Calu3 (cell line): ENCODE results near the gene PPP2R3A. TPM values are rescaled to one million over a fixed set of nuclear protein-coding genes. Genes with fewer than 3 reads are reported as not detected.
A peak's percentile ranks its signal among the peaks of the same experiment; 100 is the strongest.

Experiments used
- BruUV-seq: library from RNA; stranded (reverse); fragments of 400-500 nt; replicated peaks from 2 replicates; lab custom pipeline; 2021; lab: Mats Ljungman, UMichigan
- CTCF ChIA-PET: fragments of 300-600 bp; sonication (Branson Sonifier 250); formaldehyde crosslinking; loops from one replicate; lab custom pipeline; 2022; ENCODE audit warnings: antibody characterized with exemption; lab: Charles Lee
- DNase-seq: peaks from one replicate; pipeline ENCODE4 v3.0.0; 2022
- H3K27ac Mint-ChIP-seq: one replicate; pipeline ENCODE4 v1.8.0; 2022; ENCODE audit warnings: mixed read lengths; ENCODE audit not compliant: unreplicated experiment
- H3K27me3 Mint-ChIP-seq: one replicate; pipeline ENCODE4 v1.8.0; 2022; ENCODE audit warnings: mixed read lengths; ENCODE audit not compliant: unreplicated experiment
- H3K36me3 Mint-ChIP-seq: one replicate; pipeline ENCODE4 v1.8.0; 2022; ENCODE audit warnings: mild to moderate bottlenecking, moderate library complexity, mixed read lengths; ENCODE audit not compliant: insufficient read depth, unreplicated experiment
- H3K4me1 Mint-ChIP-seq: one replicate; pipeline ENCODE4 v1.8.0; 2022; ENCODE audit warnings: mild to moderate bottlenecking, low read depth, mixed read lengths; ENCODE audit not compliant: unreplicated experiment
- H3K4me3 Mint-ChIP-seq: one replicate; pipeline ENCODE4 v1.8.0; 2022; ENCODE audit warnings: mild to moderate bottlenecking, low read depth, moderate library complexity, mixed read lengths; ENCODE audit not compliant: unreplicated experiment
- H3K9me3 Mint-ChIP-seq: one replicate; pipeline ENCODE4 v1.8.0; 2022; ENCODE audit warnings: low read depth, mixed read lengths; ENCODE audit not compliant: unreplicated experiment
- intact Hi-C: fragments of 100-400 bp; cut with micrococcal nuclease; formaldehyde crosslinking; loops from one replicate; pipeline ENCODE4 v1.10.0; 2022; ENCODE audit not compliant: unreplicated experiment
- total RNA-seq: library from RNA; stranded (reverse); gene quantifications from 2 replicates; pipeline ENCODE4 v1.2.3, GENCODE V29; 2022
- TF ChIP-seq, protein P1 (sequence below): fragments of 200-600 bp; IDR thresholded peaks from one replicate; pipeline ENCODE4 v1.8.0; 2022; ENCODE audit warnings: antibody characterized with exemption; ENCODE audit not compliant: unreplicated experiment

PPP2R3A gene
- total RNA-seq, 1 experiment from 2014 or later: 64.8 TPM

DNA sequence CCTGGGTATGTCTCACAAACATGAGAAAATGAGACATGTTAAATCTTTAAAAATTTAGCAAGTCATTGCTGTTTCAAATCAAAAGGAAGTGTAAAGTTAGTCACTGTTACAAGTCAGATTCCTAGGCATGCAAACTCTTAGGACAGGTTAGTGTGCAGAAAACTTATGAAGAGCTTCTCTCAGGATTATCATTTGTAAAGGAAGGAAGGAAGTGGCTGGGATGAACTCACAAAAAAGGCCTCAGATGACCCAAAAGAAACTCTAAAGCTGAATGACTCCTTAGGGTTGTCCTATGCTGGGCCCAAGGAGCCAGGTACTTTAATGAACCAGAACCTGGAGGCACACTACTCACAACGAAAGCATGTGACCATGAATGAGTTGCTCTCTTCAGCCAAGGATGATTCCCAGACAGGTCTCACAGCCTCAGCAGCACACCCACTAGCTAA is 205.6 kb downstream of the PPP2R3A start:
- peak overlapping the region; percentile 16 for H3K27ac Mint-ChIP-seq
- DNase-seq: no peak
- H3K36me3 Mint-ChIP-seq: peaks cover 7% of the 10 kb centered on the region
- intact Hi-C loops: no loop called here
- no peaks in the 10 kb centered on the region for H3K27me3 Mint-ChIP-seq
- TF ChIP-seq, protein P1, sequence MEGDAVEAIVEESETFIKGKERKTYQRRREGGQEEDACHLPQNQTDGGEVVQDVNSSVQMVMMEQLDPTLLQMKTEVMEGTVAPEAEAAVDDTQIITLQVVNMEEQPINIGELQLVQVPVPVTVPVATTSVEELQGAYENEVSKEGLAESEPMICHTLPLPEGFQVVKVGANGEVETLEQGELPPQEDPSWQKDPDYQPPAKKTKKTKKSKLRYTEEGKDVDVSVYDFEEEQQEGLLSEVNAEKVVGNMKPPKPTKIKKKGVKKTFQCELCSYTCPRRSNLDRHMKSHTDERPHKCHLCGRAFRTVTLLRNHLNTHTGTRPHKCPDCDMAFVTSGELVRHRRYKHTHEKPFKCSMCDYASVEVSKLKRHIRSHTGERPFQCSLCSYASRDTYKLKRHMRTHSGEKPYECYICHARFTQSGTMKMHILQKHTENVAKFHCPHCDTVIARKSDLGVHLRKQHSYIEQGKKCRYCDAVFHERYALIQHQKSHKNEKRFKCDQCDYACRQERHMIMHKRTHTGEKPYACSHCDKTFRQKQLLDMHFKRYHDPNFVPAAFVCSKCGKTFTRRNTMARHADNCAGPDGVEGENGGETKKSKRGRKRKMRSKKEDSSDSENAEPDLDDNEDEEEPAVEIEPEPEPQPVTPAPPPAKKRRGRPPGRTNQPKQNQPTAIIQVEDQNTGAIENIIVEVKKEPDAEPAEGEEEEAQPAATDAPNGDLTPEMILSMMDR: no peak
- H3K4me3 Mint-ChIP-seq: no peak overlapping the region
- H3K9me3 Mint-ChIP-seq: no peaks in the 10 kb centered on the region
- peaks cover 8% of the 10 kb centered on the region for H3K4me1 Mint-ChIP-seq
- no TSS peak for BruUV-seq
- CTCF ChIA-PET: interaction anchor here (2.2 kb wide), 1 partner anchor 10 kb away, joined by 6 read pairs; no protein-coding TSS in a partner anchor

DNA sequence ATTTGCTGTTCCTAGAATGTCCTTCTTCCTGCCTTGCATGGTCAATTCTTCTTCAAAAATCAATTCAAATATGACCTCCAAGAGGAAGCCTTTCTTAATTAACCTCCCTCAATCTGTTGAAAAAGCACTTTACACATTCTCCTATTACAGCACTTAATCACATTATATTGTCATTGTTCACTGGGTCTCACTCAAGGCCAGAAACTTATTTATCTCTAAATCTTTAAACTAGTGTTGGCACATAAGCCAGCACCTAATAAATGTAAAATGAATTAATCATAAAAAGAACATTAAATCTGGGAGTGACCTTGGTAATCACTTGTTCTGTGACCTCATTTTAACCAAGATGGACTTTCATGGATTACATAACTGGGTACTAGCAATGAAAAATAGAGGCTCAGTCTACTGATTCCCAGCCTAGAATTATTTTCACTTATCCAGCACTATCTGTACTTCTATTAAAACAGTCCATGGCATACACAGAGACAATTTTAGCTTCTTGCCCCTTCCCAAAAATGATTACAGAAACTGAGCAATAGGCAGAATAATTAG is 208.5 kb downstream of the PPP2R3A start:
- Mint-ChIP-seq H3K36me3 (peaks cover 8% of the 10 kb centered on the region), H3K27me3 (no peaks in the 10 kb centered on the region), H3K9me3 (no peaks in the 10 kb centered on the region), H3K4me1 (peaks cover 17% of the 10 kb centered on the region), H3K27ac (no peak overlapping the region), H3K4me3 (no peak overlapping the region)
- intact Hi-C loops: no loop called here
- DNase-seq: no peak
- TF ChIP-seq, protein P1: no peak
- no TSS peak for BruUV-seq
- CTCF ChIA-PET: no interaction called here

DNA sequence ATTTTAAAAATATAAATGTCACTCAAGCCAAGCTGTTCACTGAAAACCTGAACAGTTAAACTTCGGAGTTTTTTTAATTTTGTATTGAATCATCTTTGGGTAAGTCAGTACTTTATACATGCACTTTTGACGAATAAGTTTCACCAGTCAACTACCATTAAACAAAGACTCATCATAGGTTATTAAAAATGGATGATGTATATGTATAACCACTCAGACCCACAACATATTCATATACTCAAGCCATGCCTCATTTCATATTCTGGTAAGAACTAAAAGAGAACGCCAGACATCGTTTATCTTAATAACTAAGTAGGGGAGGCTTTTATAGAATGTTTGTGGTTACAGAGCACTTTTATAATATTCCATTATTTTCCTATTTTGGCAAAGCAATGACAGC is 212.3 kb downstream of the PPP2R3A start:
- Mint-ChIP-seq H3K9me3 (no peaks in the 10 kb centered on the region), H3K4me1 (peaks cover 32% of the 10 kb centered on the region), H3K36me3 (peaks cover 34% of the 10 kb centered on the region), H3K27ac (no peak overlapping the region), H3K4me3 (no peak overlapping the region), H3K27me3 (no peaks in the 10 kb centered on the region)
- intact Hi-C loops: no loop called here
- BruUV-seq: no TSS peak
- CTCF ChIA-PET: interaction anchor here (0.7 to 1.4 kb wide), 2 partner anchors 9 to 24 kb away, joined by 3 read pairs; no protein-coding TSS in a partner anchor
- TF ChIP-seq, protein P1: no peak
- DNase-seq: no peak

DNA sequence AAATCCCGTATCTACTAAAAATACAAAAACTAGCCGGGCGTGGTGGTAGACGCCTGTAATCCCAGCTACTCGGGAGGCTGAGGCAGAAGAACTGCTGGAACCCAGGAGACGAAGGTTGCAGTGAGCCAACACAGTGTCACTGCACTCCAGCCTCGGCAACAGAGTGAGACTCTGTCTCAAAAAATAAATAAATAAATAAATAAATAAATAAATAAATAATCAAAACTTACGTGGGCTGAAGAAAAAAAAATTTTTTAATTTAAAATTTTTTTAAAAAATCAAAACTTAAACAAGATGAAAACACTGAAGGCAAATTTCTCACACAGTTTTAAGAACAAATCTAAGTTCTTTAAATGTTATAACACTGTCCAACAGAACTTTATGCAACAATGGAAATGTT is 216.2 kb downstream of the PPP2R3A start:
- intact Hi-C loops: loop anchor here (1.0 to 10.0 kb wide), 2 partner anchors 10 to 443 kb away; no protein-coding TSS in a partner anchor
- Mint-ChIP-seq H3K9me3 (no peaks in the 10 kb centered on the region), H3K36me3 (peaks cover 48% of the 10 kb centered on the region), H3K4me1 (peaks cover 58% of the 10 kb centered on the region), H3K4me3 (peak overlapping the region; percentile 41), H3K27ac (peak overlapping the region; percentile 61), H3K27me3 (no peaks in the 10 kb centered on the region)
- TF ChIP-seq, protein P1: no peak
- BruUV-seq: no TSS peak
- CTCF ChIA-PET: interaction anchor here (0.6 to 3.4 kb wide), 6 partner anchors 10 to 102 kb away, joined by 3 to 18 read pairs (median 6); partner anchors contain the start of gene MSL2
- DNase-seq: no peak
